Eye (tissue), 1 donor: ENCODE data around the gene CCR2.
"Not testable (repeated sequence)": the region's sequence is repeated elsewhere in the genome, so short reads cannot be mapped to it uniquely, and the experiment has no call there.

ENCODE experiments used
- DNase-seq: peaks from one replicate; pipeline ENCODE4 v3.0.0-alpha.2; 2015

The CCR2 gene

DNA sequence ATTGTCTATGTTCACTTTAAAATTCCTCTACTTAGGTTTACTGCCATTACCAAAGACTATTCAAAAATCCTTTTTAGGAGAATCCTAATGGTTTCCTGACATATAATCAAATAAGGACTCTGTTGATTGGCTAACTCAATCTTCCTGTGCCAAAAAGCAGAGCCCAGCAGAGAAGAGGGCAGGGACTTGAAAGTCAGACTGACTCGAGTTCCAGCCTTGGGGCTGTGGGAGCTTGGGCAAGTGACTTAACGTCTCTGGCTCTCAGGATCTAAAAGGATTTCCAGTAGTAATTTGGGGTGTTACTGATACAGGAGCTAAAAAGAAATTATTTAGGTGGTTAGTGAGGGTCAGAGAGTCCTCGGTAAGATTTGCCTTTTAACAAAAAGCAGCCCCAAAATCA, 27.7 kb downstream of the CCR2 start:
- DNase-seq = no peak

DNA sequence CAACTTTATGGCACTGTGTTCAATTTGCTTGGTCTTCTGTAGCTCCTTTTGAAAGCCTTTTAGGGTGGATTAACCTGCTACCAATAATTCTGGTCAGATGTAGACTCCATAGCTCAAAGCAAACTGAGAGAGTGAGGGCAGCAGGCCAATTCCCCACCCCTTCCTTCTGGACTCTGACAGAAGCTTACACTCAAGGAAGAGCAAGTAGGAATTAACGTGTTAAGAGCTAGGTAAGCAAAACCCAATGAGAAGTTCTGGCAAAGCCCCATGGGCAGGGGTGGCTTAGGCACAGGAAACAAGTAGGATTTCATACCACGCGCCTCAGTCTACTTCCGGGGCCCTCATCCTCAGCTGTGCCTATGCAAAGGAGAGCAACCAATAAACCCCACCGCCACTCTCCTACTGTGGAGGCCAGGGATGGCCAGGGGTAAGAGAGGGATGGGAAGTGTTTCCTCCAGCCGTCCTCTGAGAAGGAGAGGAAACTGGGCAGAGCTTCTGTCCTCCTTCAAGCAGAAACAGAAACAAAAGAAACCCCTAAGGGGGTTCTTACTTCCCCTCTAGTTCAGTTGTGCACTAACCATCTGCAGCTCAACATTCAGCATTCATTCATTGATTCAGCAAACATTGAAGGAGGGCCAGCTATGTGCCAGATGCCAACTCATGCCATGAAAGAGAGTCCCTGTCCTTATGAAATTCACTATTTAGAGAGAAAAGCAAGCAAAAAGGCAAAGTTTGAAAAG, 29.5 kb downstream of the CCR2 start:
- no peak for DNase-seq

DNA sequence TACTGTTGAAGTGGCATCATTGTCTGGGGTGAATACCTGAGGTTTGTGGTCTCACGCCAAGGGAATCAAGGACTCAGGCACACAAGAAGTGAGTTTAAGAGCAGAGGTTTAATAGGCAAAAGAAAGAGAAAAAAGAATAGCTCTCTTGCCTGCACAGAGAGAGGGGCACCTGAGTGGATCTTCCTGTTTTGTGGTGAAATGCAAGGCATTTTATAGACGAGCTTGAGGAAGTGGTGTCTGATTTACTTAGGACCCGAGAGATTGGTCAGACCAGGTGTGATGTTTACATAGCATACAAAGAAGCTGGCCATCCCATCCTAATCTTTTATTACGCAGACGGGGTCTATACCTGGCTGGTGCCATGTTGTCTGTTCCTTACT, 30.0 kb downstream of the CCR2 start:
- DNase-seq = no peak

DNA sequence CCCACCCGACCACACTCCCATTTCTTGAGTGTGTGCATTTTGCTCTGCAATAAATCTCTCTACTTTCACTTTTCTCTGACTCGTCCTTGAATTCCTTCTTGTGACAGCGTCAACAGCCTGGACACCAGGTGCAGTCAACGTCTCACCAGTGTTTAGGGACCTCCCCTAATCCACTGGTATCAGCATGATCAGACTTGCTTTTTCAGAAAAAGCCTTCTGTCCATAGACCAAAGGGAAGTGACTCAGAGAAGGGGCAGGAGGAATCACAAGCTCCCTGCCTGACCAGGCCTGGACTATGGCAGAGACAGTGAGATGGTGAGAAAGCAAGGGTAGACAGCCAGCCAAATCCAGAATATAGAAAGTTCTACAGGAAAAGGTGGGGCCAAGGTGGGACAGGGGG, 32.3 kb downstream of the CCR2 start:
- DNase-seq = no peak

DNA sequence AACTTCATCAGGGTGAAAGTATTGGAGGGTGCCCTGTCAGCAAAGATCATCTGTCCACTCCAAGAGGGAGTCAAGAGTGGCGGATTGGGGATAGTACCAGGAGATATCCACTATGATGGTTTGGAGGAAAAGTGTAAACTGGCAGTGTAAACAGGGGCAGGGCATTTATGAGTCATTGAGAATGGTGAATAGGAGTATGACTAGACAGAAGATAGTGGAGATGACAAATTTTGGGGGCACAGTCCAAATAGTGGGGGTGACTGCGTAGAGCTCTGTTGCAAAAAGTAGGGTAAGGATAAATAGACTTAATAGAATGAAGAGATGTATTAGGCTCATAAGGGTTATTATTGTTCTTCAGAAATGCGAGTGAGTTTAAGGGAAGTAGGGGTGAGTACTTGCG, 34.9 kb downstream of the CCR2 start:
- DNase-seq = not testable (repeated sequence)

DNA sequence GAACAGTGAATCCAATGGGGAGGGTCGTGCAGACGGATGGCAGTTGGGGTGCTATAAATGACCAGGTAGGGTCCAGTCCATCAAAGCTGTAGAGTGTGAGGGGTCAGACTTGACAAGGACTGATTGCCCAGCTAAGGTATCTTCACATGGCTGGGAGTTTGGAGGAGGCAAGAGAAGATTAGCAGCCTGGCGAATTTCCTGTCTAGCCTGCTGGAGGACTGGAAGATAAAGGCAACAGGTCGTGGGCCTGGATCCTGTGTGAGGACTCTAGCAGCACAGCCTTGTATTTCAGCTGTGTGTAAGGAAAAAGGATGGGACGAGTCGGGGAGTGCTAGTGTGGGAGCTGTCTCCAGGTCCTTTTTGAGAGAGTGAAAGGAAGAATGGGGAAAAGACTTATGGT, 35.4 kb downstream of the CCR2 start:
- DNase-seq = no peak

DNA sequence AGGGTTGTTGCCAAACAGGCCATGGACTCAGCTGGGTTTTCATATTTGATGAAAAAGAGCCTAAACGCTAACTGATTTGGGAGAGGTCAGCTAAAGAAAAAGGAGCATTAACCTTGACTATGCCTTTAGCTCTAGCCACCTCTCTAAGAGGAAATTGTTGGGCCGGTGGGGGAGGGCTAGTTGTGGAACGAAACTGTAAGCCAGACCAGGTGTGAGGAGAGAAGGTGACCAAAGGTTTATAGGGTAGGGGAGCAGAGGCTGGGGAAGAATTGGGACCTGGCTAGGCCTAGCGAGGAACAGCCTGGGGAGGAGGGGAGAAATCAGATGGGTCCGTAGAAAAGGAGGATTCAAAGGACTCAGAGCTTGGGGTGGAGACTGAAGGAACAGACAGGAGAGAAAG, 37.6 kb downstream of the CCR2 start:
- DNase-seq = not testable (repeated sequence)

DNA sequence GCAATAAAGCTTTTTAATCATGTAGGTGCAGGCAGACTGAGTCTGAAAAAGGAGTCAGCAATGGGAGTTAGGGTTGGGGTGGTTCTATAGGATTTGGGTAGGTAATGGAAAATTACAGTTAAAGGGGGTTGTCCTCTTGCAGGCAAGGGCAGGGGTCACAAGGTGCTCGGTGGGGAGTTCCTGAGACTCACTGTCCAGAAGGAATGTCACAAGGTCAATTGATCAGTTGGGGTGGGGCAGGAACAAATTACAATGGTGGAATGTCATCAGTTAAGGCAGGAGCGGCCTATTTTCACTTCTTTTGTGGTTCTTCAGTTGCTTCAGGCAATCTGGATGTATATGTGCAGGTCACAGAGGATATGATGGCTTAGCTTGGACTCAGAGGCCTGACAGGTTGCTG, 39.1 kb downstream of the CCR2 start:
- no peak for DNase-seq

DNA sequence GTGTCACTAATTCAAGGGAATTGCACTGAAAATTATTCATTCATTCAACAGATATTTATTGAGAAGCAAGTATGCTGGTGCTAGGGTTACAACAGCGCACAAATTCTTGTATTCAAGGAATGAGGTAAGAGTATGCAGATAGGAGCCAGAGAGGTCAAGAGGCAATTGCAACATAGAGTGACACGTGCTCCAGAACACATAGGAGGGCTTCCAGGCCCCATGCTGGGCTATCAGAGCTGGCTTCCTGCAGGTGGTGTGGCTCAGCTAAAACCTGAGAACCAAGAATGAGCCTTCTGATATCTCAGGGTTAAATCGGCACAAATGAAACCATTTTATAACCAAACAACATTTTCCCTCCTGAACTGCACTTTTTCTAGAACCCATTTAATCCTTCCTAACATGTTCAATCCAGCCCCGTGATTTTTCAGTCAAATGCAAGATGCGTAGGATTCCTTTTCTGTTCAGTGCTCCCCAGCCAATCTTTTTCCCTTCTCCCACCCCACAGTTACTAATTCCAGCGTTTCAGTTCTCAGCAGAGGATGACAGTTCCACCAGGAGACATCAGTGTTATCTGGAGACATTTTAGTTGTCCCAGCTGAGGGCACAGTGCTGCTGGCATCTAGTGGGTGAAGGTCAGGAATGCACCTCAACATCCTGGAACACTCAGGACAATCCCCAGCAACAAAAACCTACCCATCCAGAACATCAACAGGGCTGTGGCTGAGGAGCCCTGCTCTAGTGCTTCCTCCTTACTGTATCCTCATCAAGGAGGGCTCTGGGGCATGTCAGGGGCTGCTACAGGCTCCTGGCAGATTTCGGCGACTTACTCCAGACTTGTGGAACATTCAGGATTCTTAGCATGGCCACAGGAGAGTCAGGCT, 39.9 kb downstream of the CCR2 start:
- DNase-seq = no peak

DNA sequence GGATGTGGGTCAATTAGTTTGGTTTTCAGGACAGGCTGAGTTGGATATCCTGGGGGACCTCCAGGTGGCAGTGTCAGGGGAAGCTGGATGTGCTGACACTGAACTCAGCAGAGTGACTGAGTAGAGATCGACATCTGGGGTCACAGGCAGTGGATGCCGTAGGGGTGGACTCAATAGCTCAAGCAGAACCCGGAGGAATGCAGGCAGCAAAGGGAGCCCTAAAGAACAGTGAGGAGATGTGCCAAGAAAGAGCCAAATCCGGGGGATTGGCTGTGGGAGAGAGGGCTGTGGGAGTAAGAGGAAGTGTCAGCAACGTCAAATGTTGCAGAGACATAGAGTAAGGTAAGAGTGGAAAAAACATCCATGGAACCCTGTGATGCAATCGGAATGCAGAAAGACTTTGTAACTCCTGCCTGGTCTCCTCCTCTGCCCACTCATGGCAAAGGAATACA, 41.3 kb downstream of the CCR2 start:
- no peak for DNase-seq

DNA sequence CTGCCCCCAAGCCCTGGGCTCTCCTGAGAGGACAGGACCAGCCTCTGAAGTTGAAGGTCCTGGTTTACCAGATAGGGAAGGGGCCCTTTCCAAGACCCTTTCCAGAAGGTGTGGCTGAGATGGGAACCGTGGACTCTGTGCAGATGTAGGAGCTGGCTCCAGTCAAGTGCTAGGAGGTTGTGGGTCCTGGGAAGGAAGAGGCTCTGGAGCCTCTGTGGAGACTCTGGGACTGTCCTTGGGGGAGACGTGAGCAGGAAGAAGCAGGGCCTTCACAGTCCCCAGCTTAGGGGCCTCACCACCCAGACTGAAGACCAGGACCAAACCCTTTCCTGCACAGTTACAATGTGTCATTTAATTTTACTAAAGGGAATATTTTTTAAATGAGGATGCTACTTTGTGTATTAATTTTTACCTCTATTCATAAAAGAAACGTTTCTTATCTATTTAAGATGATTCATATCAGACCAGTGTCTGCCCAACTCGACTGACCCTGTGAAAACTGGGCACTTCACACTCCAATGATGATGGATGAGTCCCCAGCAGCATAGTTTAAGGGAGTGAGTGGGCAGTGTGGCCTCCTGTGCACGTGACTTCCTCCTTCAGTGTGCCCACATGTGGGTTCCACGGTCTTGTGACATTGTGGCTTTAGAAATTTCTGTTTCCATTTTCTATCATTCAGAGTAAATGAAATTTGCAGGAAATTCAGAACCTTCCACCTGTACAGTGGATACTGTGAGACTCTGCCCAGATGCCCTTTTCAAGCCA, 42.0 kb downstream of the CCR2 start:
- no peak for DNase-seq

DNA sequence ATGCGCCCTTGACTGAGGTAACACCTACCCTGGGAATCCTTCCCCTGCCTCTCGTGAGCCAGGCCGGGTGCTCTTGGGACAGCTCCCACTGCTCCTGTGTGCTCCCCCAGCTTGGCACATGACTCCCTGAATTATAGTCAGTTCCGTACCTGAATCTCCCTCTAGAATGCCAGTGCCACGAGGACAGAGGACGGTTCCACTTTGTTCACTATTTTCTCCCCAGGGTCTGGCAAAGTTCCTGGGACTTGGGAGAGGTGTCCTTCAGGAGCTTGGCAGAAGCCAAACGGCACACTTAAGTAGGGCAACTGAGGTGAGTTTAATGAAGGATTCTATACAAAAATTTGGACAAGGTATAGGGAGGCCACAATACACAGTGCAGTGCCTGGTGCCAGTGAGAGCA, 43.2 kb downstream of the CCR2 start:
- no peak for DNase-seq

DNA sequence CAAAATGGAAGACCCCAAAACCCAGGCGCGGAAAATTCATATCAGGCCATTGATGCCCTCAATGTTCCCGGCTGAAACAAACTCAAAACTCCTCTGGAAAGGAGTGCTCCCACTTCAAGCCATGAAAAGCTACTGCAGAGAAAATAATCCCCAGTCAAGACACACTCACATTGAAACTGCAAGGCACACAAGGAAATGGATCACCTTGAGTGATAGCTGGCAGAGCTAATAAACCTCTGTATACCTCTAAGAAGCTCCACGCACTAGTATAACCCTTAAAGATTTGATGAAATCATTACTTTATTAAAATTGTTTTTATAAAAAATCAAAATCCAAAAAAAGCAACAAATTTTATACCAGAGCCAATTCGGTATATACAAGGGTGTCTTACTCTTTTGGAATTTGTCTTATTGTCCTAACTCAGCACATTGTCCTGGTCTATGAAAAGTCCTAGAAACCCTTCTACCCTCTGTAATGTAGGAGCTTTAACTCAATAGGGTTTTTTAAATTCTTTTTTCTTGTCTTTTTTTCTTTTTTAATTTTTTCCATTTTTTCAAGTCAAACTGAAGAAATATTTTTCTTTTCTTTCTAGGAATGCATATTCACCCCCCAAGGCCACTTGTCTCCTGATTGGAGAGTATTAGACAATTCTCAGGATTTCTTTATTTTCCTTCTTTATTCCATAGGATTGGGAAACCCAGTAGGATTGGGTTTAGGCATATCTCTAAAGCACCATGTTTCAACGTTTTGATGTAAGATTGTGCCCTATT, 44.5 kb downstream of the CCR2 start:
- DNase-seq = no peak

DNA sequence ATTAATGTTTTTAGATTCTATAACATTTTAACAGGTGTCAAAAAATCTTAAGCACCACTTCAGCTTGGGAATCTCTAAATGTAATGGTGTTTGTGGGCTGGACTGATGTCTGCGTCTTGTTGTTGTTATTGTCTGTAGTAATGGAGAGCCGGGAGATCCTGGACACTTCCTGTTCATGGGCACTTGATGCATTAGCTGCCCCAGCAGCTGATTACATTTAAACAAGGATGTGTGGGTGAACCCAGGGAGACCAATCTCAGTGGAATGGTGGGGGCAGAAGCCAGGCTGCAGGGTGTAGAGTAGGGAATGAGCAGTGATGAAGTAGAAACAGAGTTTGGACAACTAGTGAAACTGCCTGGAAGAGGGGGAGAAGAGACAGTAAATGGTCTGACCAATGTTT, 45.2 kb downstream of the CCR2 start:
- no peak for DNase-seq

DNA sequence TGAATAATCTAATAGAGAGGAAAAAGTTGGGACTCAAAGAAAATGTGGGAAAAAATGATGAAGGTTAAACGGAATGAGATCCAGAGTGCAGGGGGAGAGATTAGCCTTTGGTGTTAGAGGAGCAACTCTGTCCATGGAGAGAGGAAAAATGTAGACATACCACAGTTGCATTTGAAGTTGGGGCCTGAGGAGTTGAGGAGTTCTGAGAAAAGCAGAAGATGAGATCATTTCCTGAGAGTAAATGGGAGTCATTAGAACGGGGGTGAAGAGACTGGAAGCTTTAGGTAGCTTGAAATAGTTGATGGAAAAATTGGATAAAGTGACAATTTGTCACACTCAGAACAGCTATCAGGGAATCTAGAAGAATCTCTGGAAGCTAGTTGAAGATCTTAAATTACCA, 45.6 kb downstream of the CCR2 start:
- DNase-seq = no peak

DNA sequence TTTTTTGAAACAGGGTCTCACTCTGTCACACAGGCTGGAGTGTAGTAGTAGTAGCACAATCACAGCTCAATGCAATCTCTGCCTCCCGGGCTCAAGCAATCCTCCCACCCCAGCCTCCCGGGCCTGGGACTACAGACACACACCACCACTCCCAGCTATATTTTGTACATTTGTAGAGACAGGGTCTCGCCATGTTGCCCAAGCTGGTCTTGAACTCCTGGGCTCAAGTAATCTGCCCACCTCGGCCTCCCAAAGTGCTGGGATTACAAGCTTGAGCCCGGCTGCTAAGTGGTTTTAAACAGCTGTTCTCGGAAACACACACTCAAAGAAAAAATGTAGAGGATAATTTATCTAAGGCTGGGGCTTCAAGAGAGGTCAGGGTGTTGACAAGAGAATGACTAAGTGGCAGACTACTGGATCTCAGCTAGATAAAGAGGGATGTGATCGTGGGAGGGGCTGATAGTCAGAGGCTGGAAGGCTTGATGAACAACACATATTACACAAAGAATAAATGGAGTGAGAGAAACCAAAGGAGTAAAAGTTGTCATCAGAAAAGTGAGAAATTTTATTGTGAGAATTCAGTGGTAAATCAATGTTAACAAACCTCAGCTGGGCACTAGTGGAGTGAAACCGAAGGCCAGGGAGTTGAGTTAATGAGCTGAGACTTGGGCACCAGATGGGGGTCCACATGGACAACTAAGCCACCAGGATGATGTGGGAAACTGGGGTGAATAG, 46.3 kb downstream of the CCR2 start:
- DNase-seq = no peak

DNA sequence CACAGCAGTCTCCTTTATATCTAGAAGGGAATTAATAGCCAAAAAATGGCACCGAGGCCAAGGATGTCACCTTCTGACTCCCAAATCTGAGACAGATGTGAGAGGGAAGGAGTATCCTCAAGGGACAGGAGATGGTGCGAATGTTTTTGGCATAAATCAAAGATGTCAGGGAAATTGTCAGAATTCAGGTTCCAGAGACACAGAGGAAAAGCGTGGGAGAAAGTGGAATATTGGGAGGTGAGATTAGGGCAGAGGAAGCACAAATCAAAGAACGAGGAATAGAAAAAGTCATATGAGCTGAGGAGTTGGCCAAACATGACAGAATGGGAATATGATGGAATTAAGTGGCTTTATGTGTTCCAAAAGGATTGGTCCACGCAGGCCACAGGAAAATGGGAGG, 46.9 kb downstream of the CCR2 start:
- no peak for DNase-seq

DNA sequence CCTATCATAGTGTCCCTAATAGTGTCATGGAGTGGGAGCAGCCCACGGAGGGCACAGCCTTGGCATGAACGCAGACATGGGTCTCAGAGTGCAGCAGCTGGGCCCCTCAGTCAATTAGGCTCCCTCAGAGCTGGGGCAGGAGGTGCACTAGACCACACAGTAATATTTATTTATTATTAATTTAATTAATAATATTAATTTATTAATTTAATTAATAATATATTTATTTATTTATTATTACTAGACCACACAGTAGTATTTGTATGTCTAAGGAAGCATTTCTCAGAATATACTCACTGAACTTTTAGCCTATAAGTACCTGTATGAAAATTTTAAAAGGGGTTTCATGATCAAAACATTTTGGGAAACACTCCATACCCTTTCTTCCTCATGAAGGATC, 47.7 kb downstream of the CCR2 start:
- DNase-seq = no peak

DNA sequence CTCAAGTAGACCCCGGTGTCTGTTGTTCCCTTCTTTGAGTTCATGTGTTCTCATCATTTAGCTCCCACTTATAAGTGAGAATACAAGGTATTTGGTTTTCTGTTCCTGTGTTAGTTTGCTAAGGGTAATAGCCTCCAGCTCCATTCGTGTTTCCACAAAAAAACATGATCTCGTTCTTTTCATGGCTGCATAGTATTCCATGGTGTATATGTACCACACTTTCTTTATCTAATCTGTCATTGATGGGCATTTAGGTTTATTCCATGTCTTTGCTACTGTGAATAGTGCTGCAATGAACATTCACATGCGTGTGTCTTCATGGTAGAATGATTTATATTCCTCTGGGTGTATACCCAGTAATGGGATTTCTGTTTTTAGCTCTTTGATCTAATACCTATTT, 49.0 kb downstream of the CCR2 start:
- DNase-seq = not testable (repeated sequence)

DNA sequence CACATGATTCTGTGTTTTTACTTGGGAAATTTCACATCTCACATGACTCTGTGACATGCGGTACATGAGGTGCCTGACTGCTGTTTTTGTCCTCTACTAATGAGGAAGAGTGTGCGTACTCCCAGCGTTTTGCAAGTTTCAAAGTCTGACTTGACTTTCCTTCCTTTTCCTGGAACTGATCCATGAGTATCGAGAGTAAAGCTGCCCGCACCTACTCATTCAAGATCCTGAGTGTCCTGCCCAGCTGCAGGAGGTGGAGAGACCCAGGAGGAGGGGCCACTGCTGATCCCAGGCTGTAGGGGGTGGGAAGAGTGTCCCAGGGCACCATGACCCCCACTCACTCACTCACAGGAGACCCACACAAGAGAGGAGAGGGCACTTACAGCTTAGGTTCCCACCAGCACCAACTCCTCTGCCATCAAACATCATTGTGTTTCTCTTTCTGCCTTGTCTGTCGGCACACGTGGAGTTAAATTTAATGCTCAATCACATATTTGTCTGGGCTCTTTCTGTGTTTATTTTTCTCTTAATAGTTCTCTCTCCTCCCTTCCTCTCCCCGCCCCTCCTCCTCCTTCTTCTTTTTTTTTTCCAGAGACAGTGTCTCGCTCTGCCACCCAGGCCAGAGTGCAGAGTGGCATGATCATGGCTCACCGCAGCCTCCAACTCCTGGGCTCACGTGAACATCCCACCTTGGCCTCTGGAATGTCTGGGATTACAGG, 51.5 kb downstream of the CCR2 start:
- DNase-seq = no peak

DNA sequence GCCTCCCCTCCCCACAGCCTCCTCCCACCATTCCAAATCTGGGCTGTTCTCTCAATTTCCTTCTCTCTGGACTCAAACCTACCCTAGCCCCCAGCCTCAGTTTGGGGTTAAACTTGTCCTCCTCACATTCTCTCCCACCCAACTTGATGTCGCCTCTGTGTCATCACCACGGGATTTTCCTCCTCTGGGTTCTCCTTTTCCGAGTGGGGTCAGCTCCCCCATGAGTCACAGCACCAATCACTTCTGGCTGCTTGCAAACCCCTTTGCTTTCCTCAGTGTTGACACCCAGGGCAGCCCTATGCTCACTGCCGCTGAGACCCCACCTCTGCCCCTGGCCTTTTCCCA, 52.5 kb downstream of the CCR2 start:
- no peak for DNase-seq
